Esophagus (tissue), 2 donors: ENCODE data around the gene LRMDA. TPM values are rescaled to one million over a fixed set of nuclear protein-coding genes. Genes with fewer than 3 reads are reported as not detected.
A peak's percentile ranks its signal among the peaks of the same experiment; 100 is the strongest.

Experiments
- H3K27ac ChIP-seq, 2 donors: one replicate each; pipeline ENCODE4 v1.5.1; 2013; ENCODE audit warnings: low read depth in 2 of 2, mild to moderate bottlenecking in 2 of 2, inconsistent platforms in 1 of 2, low read length in 1 of 2, moderate library complexity in 1 of 2
- H3K27me3 ChIP-seq, 2 donors: one replicate each; pipeline ENCODE4 v1.6.1; 2013; ENCODE audit warnings: low read length in 2 of 2, control low read depth in 1 of 2, mild to moderate bottlenecking in 1 of 2; ENCODE audit not compliant: insufficient read depth in 2 of 2, control insufficient read depth in 1 of 2
- H3K36me3 ChIP-seq, 2 donors: one replicate each; pipeline ENCODE4 v1.6.1; 2013; ENCODE audit warnings: low read length in 1 of 2; ENCODE audit not compliant: control insufficient read depth in 2 of 2, insufficient read depth in 2 of 2
- H3K4me1 ChIP-seq, 2 donors: one replicate each; pipeline ENCODE4 v1.6.1; 2013; ENCODE audit warnings: low read length in 1 of 2; ENCODE audit not compliant: control insufficient read depth in 2 of 2, insufficient read depth in 2 of 2
- H3K4me3 ChIP-seq, 2 donors: one replicate each; pipeline ENCODE4 v1.5.1; 2013; ENCODE audit warnings: low read length in 2 of 2, mild to moderate bottlenecking in 2 of 2, low read depth in 1 of 2, moderate library complexity in 1 of 2
- H3K9me3 ChIP-seq, 2 donors: one replicate each; pipeline ENCODE4 v1.6.1; 2013; ENCODE audit warnings: mild to moderate bottlenecking in 2 of 2, low read depth in 1 of 2, low read length in 1 of 2, moderate library complexity in 1 of 2; ENCODE audit not compliant: control insufficient read depth in 2 of 2, insufficient read depth in 1 of 2
- WGBS, 2 donors: extraction: QIAGEN DNeasy Blood & Tissue Kit; methylation state at CpG; one replicate each; pipeline ENCODE4 v1.1.7; 2013; 5-methylcytosine and 5-hydroxymethylcytosine counted together
- polyA plus RNA-seq, 2 donors: library from polyadenylated mRNA; stranded (reverse); fragments of 200-250 nt; gene quantifications; one replicate each; pipeline ENCODE4 v1.2.3, GENCODE V29; 2013
- donor health status: healthy with polysubstance abuse.
- donor health status: Bipolar disorder and iron deficiency.

The LRMDA gene
- polyA plus RNA-seq, 2 donors, result 1.8 to 4.0 TPM

- 76 to 81% methylated on average over 1 of the region's 1 CpG for WGBS, 2 donors
- no peaks in the 10 kb centered on the region for H3K36me3 ChIP-seq
- H3K27me3 ChIP-seq, result no peaks in the 10 kb centered on the region
- peaks cover 4 to 6% of the 10 kb centered on the region in 2 donors for H3K4me1 ChIP-seq
- no peak overlapping the region for H3K27ac ChIP-seq
- no peaks in the 10 kb centered on the region for H3K9me3 ChIP-seq
- no peak overlapping the region for H3K4me3 ChIP-seq
Measured at GRCh38 chr10:76436981-76437380, 1005.6 kb downstream of the LRMDA start.

GRCh38 chr10:76440426-76440825 lies 1009.0 kb downstream of the LRMDA start:
- H3K4me1 ChIP-seq, result peaks cover 0 to 4% of the 10 kb centered on the region in 2 donors
- no peaks in the 10 kb centered on the region for H3K36me3 ChIP-seq
- 83 to 87% methylated on average over 5 of the region's 5 CpGs for WGBS, 2 donors
- no peaks in the 10 kb centered on the region for H3K9me3 ChIP-seq
- no peaks in the 10 kb centered on the region for H3K27me3 ChIP-seq
- no peak overlapping the region for H3K4me3 ChIP-seq
- H3K27ac ChIP-seq, result no peak overlapping the region

GRCh38 chr10:76442113-76442512 lies 1010.7 kb downstream of the LRMDA start:
- Histone ChIP-seq H3K27me3 (no peaks in the 10 kb centered on the region), H3K4me1 (no peaks in the 10 kb centered on the region), H3K36me3 (no peaks in the 10 kb centered on the region), H3K9me3 (no peaks in the 10 kb centered on the region), H3K4me3 (no peak overlapping the region), H3K27ac (no peak overlapping the region)
- 89 to 90% methylated on average over 5 of the region's 5 CpGs for WGBS, 2 donors

DNA sequence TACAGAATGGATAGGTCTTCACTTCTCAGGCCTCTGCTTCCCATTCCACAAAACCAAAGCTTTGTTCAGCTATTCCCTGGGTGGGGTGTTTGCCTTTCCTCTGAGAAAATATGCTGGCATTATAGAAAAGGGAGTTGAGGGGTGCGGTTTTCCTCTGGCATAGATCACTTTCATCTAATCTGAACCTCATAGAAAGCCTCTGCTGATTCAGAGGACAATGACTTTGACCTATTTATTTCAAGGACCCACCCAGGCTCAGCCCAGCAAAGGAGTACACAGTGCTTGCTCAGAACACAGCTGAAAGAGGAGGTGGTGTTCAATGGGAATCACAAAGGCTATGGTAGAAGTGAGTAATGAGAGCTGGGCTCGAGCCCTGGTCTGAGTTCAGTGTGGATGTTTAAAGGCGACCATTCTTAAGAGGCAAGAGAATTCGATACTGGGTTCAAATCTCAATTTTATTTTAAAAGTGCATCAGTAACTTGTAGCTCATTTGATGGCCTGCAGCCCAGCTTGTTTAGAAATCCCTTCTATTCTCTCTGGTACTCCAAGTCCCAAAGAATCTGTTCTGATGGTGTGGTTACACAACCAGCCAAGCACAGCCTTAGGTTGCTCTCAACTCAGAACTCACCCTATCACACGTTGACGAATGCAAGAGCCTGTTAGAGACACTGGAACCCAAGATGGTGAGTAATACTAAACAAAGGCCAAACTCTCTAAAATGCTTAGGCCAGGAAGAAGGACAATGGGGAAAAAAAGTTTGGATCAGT lies 1012.8 kb downstream of the LRMDA start:
- no peaks in the 10 kb centered on the region for H3K4me1 ChIP-seq
- no peaks in the 10 kb centered on the region for H3K36me3 ChIP-seq
- H3K9me3 ChIP-seq, result no peaks in the 10 kb centered on the region
- H3K27me3 ChIP-seq, result no peaks in the 10 kb centered on the region
- no peak overlapping the region for H3K4me3 ChIP-seq
- peak overlapping the region; percentile 9 to 38 for H3K27ac ChIP-seq
- WGBS, 2 donors, result 69 to 73% methylated on average over 6 of the region's 6 CpGs

DNA sequence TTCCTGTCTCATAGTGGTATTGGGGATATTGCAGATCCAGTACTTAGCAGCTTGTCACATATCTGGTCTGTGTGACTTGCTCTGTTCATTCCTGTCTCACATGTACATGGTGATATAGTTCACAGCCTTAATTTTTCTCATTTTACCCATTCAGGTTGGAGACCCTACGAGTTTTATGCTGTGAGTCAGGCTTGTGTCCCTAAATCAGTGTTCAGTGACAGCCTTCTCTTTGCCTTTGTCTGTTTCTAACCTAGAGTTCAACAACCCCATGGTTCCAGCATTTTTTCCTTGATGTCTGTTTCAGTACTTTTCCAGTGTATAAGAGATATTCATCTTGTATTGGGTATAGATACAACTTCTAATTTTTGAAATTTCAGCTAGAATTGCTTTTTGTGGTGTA lies 1016.2 kb downstream of the LRMDA start:
- 82 to 83% methylated on average over 1 of the region's 1 CpG for WGBS, 2 donors
- no peak overlapping the region for H3K4me3 ChIP-seq
- no peaks in the 10 kb centered on the region for H3K36me3 ChIP-seq
- H3K4me1 ChIP-seq, result no peaks in the 10 kb centered on the region
- H3K9me3 ChIP-seq, result no peaks in the 10 kb centered on the region
- H3K27ac ChIP-seq, result no peak overlapping the region
- no peaks in the 10 kb centered on the region for H3K27me3 ChIP-seq

DNA sequence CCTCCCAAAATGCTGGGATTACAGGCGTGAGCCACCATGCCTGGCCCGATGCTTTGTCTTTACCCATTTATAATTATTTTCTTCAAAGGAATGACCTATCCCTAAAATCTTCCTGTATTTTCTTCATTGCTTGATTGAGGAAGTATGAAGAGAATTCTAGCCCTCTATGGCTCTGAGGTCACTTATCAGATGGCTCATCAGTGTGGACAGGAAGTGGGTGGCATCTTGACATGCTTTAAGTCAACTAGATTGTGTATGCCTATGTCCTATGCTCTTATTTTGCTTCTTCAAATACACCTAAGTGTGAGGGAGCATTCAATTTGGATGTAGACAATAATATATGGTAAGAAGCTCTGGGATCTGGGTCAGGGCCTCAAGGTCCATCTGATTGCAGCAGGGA lies 1020.5 kb downstream of the LRMDA start:
- 95 to 98% methylated on average over 2 of the region's 2 CpGs for WGBS, 2 donors
- no peaks in the 10 kb centered on the region for H3K9me3 ChIP-seq

GRCh38 chr10:76453332-76453731 lies 1021.9 kb downstream of the LRMDA start:
- H3K9me3 ChIP-seq, result no peaks in the 10 kb centered on the region
- WGBS, 2 donors, result 94 to 97% methylated on average over 1 of the region's 1 CpG

More for the DNA sequence above, 1020.5 kb downstream of the LRMDA start:
- H3K4me3 ChIP-seq, result no peak overlapping the region
- H3K27me3 ChIP-seq, result no peaks in the 10 kb centered on the region
- no peaks in the 10 kb centered on the region for H3K36me3 ChIP-seq
- H3K4me1 ChIP-seq, result no peaks in the 10 kb centered on the region
- H3K27ac ChIP-seq, result no peak overlapping the region

GRCh38 chr10:76453997-76454396 lies 1022.6 kb downstream of the LRMDA start:
- H3K36me3 ChIP-seq, result no peaks in the 10 kb centered on the region
- H3K9me3 ChIP-seq, result no peaks in the 10 kb centered on the region
- no peak overlapping the region for H3K27ac ChIP-seq
- no peaks in the 10 kb centered on the region for H3K4me1 ChIP-seq
- WGBS, 2 donors, result 75 to 79% methylated on average over 4 of the region's 4 CpGs
- no peak overlapping the region for H3K4me3 ChIP-seq
- H3K27me3 ChIP-seq, result no peaks in the 10 kb centered on the region

More at GRCh38 chr10:76453332-76453731, 1021.9 kb downstream of the LRMDA start:
- Histone ChIP-seq H3K36me3 (no peaks in the 10 kb centered on the region), H3K27ac (no peak overlapping the region), H3K27me3 (no peaks in the 10 kb centered on the region), H3K4me3 (no peak overlapping the region), H3K4me1 (no peaks in the 10 kb centered on the region)

GRCh38 chr10:76454506-76455140 lies 1023.2 kb downstream of the LRMDA start:
- no peak overlapping the region for H3K27ac ChIP-seq
- H3K27me3 ChIP-seq, result no peaks in the 10 kb centered on the region
- no peaks in the 10 kb centered on the region for H3K36me3 ChIP-seq
- no peaks in the 10 kb centered on the region for H3K9me3 ChIP-seq
- no peaks in the 10 kb centered on the region for H3K4me1 ChIP-seq
- 77 to 84% methylated on average over 5 of the region's 5 CpGs for WGBS, 2 donors
- H3K4me3 ChIP-seq, result no peak overlapping the region

DNA sequence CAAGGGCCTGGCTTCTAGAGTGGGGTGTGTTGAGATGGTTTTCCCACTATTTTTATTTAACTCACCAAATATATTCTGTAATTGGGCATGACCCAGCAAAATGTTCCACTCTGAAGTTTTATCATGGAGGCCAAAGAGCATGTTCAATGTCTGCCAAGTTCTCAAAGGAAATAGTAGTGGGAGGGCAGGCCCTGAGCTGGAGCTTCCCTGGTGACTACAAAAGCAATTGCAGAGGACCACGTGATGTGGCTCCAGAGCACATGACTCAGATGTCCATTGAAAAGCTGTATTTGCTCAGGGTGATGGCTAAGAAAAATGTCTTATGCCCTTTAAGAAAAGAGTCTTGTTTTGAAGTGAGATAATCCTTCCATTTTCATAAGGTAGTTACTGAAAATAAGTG lies 1024.8 kb downstream of the LRMDA start:
- no peaks in the 10 kb centered on the region for H3K27me3 ChIP-seq
- H3K4me3 ChIP-seq, result no peak overlapping the region
- 43 to 47% methylated on average over 1 of the region's 1 CpG for WGBS, 2 donors
- no peaks in the 10 kb centered on the region for H3K9me3 ChIP-seq
- H3K36me3 ChIP-seq, result no peaks in the 10 kb centered on the region
- no peaks in the 10 kb centered on the region for H3K4me1 ChIP-seq
- H3K27ac ChIP-seq, result no peak overlapping the region
